GM19452 (cell line): ENCODE results near the gene GLDN.

Experiments
- ATAC-seq: cut with Tn5 transposase; IDR thresholded peaks from one replicate; pipeline ENCODE4 v1.9.1; 2021; ENCODE audit not compliant: unreplicated experiment

The GLDN gene

GRCh38 chr15:51341366-51342226 is at the start of gene GLDN:
Gene GLDN, plus strand, starts transcription at chr15:51341655. Its CDS starts 30 bp downstream, at chr15:51341685.
- no peak for ATAC-seq

- no peak for ATAC-seq
These were observed 42.8 kb upstream of the GLDN start for GRCh38 chr15:51298620-51299019.

GRCh38 chr15:51299187-51300015 is 42.1 kb upstream of the GLDN start:
- ATAC-seq = no peak

- ATAC-seq = no peak
These were observed 39.0 kb upstream of the GLDN start for GRCh38 chr15:51302480-51302879.

- no peak for ATAC-seq
These were observed 37.9 kb upstream of the GLDN start for GRCh38 chr15:51303462-51303980.

- ATAC-seq = no peak
These were observed 34.1 kb upstream of the GLDN start for GRCh38 chr15:51307325-51307724.

- ATAC-seq = no peak
These were observed 33.6 kb upstream of the GLDN start for GRCh38 chr15:51307811-51308210.

- ATAC-seq = no peak
These were observed 31.4 kb upstream of the GLDN start for GRCh38 chr15:51310064-51310463.

- no peak for ATAC-seq
These were observed 29.9 kb upstream of the GLDN start for GRCh38 chr15:51311510-51311909.

- no peak for ATAC-seq
These were observed 29.0 kb upstream of the GLDN start for GRCh38 chr15:51312166-51313073.

- ATAC-seq = no peak
These were observed 28.4 kb upstream of the GLDN start for GRCh38 chr15:51313074-51313393.

GRCh38 chr15:51313644-51314280 is 27.7 kb upstream of the GLDN start:
- ATAC-seq = no peak

- ATAC-seq = no peak
These were observed 26.8 kb upstream of the GLDN start for GRCh38 chr15:51314391-51315337.

GRCh38 chr15:51315726-51316125 is 25.7 kb upstream of the GLDN start:
- ATAC-seq = no peak

GRCh38 chr15:51316636-51317035 is 24.8 kb upstream of the GLDN start:
- ATAC-seq = no peak

GRCh38 chr15:51318382-51319150 is 22.9 kb upstream of the GLDN start:
- no peak for ATAC-seq

GRCh38 chr15:51319539-51319938 is 21.9 kb upstream of the GLDN start:
- ATAC-seq = no peak

GRCh38 chr15:51320843-51321242 is 20.6 kb upstream of the GLDN start:
- no peak for ATAC-seq

- ATAC-seq = no peak
These were observed 20.1 kb upstream of the GLDN start for GRCh38 chr15:51321316-51321715.
